Measurements from ENCODE around the gene NPHS2. TPM values are rescaled to one million over a fixed set of nuclear protein-coding genes. Genes with fewer than 3 reads are reported as not detected.
"Not testable (repeated sequence)": the region's sequence is repeated elsewhere in the genome, so short reads cannot be mapped to it uniquely, and the experiment has no call there.

The NPHS2 gene
- total and polyA plus RNA-seq, 2 of the 4 experiments (the other 2 are of a cell fraction) = not detected

GRCh38 chr1:179529482-179530195, 46.1 kb downstream of the NPHS2 start:
- Histone ChIP-seq H4K5ac (ENCODE audit: low read depth, low read length) (no peak overlapping the region), H3K4me1 (ENCODE audit: control insufficient read depth, insufficient read depth, low read length) (no peaks in the 10 kb centered on the region), H4K8ac (ENCODE audit: low read depth in 2 of 2, low read length in 2 of 2) (no peak overlapping the region), H3K4me2 (ENCODE audit: low read depth, low read length) (no peak overlapping the region), H3K9me1 (ENCODE audit: insufficient read depth, low read length) (no peaks in the 10 kb centered on the region), H3K23ac (ENCODE audit: low read depth, low read length) (no peak overlapping the region), H2BK15ac (ENCODE audit: low read depth, low read length) (no peak overlapping the region), H3K27me3 (ENCODE audit: control insufficient read depth, insufficient read depth, low read length) (no peaks in the 10 kb centered on the region; the same call in 1 of the 2 replicates), H4K91ac (ENCODE audit: insufficient read depth, low read depth, low read length) (no peak overlapping the region), H2AFZ (replicated peaks; ENCODE audit: low read length, poor library complexity) (no peak overlapping the region), H3K4ac (ENCODE audit: low read depth, low read length) (no peak overlapping the region), H3K9me3 (ENCODE audit: control insufficient read depth, insufficient read depth, low read length) (no peaks in the 10 kb centered on the region), H3K9ac (ENCODE audit: low read depth, low read length) (no peak overlapping the region), H4K20me1 (ENCODE audit: insufficient read depth, low read length) (no peaks in the 10 kb centered on the region), H3K14ac (replicated peaks; ENCODE audit: low read depth, low read length) (no peak overlapping the region), H3K36me3 (ENCODE audit: control insufficient read depth, insufficient read depth, low read length) (no peaks in the 10 kb centered on the region), H3K27ac (ENCODE audit: insufficient read depth, low read length) (no peak overlapping the region), H3K4me3 (ENCODE audit: insufficient read depth, low read depth, low read length) (no peak overlapping the region), H3K56ac (ENCODE audit: extremely low read depth, insufficient read depth, low read length) (no peak overlapping the region), H3K18ac (ENCODE audit: low read depth, low read length) (no peak overlapping the region), H2AK9ac (replicated peaks; ENCODE audit: low read depth, low read length, poor library complexity) (no peak overlapping the region), H3K79me1 (ENCODE audit: low read depth in 1 of 2, low read length in 2 of 2) (no peaks in the 10 kb centered on the region), H2BK5ac (ENCODE audit: low read depth, low read length, poor library complexity, severe bottlenecking) (no peak overlapping the region), H2BK20ac (ENCODE audit: low read depth, low read length) (no peak overlapping the region), H2BK120ac (ENCODE audit: low read depth, low read length) (no peak overlapping the region), H2AK5ac (ENCODE audit: low read depth, low read length) (no peak overlapping the region)
- dilution Hi-C loops (cut with HindIII; ENCODE audit: low sequenced_read_pairs, unreplicated experiment) (no loop called here), in situ Hi-C loops (cut with MboI; ENCODE audit: low sequenced_read_pairs) (no loop called here), intact Hi-C loops (cut with micrococcal nuclease) (no loop called here)
- DNase-seq (no peak), ATAC-seq (ENCODE audit: low read depth) (no peak)
- WGBS, 2 experiments (ENCODE audit: extremely low coverage in 2 of 2, insufficient read length in 1 of 2) = no CpG with 5 or more reads among the region's 8 CpGs
- ChIA-PET CTCF (no interaction called here), POLR2A (ENCODE audit: unreplicated experiment) (no interaction called here)
- no TSS peak for BruUV-seq (replicated peaks)
- TF ChIP-seq USF2 (IDR thresholded peaks at IDR 0.05; ENCODE audit: low read depth, low read length) (no peak), FOS (IDR thresholded peaks at IDR 0.05; ENCODE audit: low read depth, low read length) (no peak), MAFK (IDR thresholded peaks at IDR 0.05; ENCODE audit: low read depth, low read length) (no peak), POLR2A (IDR thresholded peaks at IDR 0.05; ENCODE audit: low read depth, low read length) (no peak), CHD1 (IDR thresholded peaks at IDR 0.05; ENCODE audit: low read depth, low read length) (no peak), BHLHE40 (IDR thresholded peaks at IDR 0.05; ENCODE audit: low read depth, low read length) (no peak), MAZ (IDR thresholded peaks at IDR 0.05; ENCODE audit: borderline replicate concordance, low read depth, low read length) (no peak)

GRCh38 chr1:179518544-179518943, 57.2 kb downstream of the NPHS2 start:
- no CpG with 5 or more reads among the region's 1 CpG for WGBS, 2 experiments (ENCODE audit: extremely low coverage in 2 of 2, insufficient read length in 1 of 2)
- in situ Hi-C loops (cut with MboI; ENCODE audit: low sequenced_read_pairs) = not testable (repeated sequence)

More at GRCh38 chr1:179518544-179518943, 57.2 kb downstream of the NPHS2 start:
- H3K9me1 ChIP-seq (ENCODE audit: insufficient read depth, low read length); BruUV-seq (replicated peaks); H3K36me3 ChIP-seq (ENCODE audit: control insufficient read depth, insufficient read depth, low read length); H2AK9ac ChIP-seq (replicated peaks; ENCODE audit: low read depth, low read length, poor library complexity); H4K91ac ChIP-seq (ENCODE audit: insufficient read depth, low read depth, low read length); CTCF ChIA-PET; H3K56ac ChIP-seq (ENCODE audit: extremely low read depth, insufficient read depth, low read length); H2AFZ ChIP-seq (replicated peaks; ENCODE audit: low read length, poor library complexity); H2BK20ac ChIP-seq (ENCODE audit: low read depth, low read length); H3K27me3 ChIP-seq (ENCODE audit: control insufficient read depth, insufficient read depth, low read length); H3K27ac ChIP-seq (ENCODE audit: insufficient read depth, low read length); H4K8ac ChIP-seq (ENCODE audit: low read depth in 2 of 2, low read length in 2 of 2); H2BK120ac ChIP-seq (ENCODE audit: low read depth, low read length); H3K4me2 ChIP-seq (ENCODE audit: low read depth, low read length); H3K9me3 ChIP-seq (ENCODE audit: control insufficient read depth, insufficient read depth, low read length); DNase-seq; H4K5ac ChIP-seq (ENCODE audit: low read depth, low read length); H2BK15ac ChIP-seq (ENCODE audit: low read depth, low read length); intact Hi-C loops (cut with micrococcal nuclease); ATAC-seq (ENCODE audit: low read depth); H3K23ac ChIP-seq (ENCODE audit: low read depth, low read length); dilution Hi-C loops (cut with HindIII; ENCODE audit: low sequenced_read_pairs, unreplicated experiment); H4K20me1 ChIP-seq (ENCODE audit: insufficient read depth, low read length); H3K14ac ChIP-seq (replicated peaks; ENCODE audit: low read depth, low read length); H3K18ac ChIP-seq (ENCODE audit: low read depth, low read length); H2BK5ac ChIP-seq (ENCODE audit: low read depth, low read length, poor library complexity, severe bottlenecking); H2AK5ac ChIP-seq (ENCODE audit: low read depth, low read length); H3K79me1 ChIP-seq (ENCODE audit: low read depth in 1 of 2, low read length in 2 of 2); H3K4me1 ChIP-seq (ENCODE audit: control insufficient read depth, insufficient read depth, low read length); POLR2A ChIA-PET (ENCODE audit: unreplicated experiment); H3K4me3 ChIP-seq (ENCODE audit: insufficient read depth, low read depth, low read length); H3K9ac ChIP-seq (ENCODE audit: low read depth, low read length); H3K4ac ChIP-seq (ENCODE audit: low read depth, low read length): not testable (repeated sequence)

All from IMR-90 (cell line).